ENCODE results near the gene ACOXL.

Gene ACOXL

DNA sequence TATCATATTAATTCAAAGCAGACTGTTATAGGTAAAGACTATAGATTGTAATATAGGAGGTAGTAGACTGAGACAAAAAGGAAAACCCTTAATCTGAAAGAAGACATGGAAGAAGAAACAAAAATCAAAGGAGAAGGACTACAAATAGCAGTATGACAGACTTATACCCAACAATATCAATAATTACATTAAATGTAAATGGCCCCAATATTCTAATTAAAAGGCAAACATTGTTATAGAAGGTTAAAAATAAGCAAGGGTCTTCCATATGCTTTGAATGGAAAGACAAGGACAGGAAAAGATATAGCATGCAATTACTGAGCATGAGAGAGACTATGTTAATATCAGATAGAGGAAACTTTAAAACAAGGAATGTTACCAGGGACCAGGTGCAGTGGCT lies 278.8 kb downstream of the ACOXL start:
- DNase-seq (ENCODE audit: low read depth), result no peak

DNA sequence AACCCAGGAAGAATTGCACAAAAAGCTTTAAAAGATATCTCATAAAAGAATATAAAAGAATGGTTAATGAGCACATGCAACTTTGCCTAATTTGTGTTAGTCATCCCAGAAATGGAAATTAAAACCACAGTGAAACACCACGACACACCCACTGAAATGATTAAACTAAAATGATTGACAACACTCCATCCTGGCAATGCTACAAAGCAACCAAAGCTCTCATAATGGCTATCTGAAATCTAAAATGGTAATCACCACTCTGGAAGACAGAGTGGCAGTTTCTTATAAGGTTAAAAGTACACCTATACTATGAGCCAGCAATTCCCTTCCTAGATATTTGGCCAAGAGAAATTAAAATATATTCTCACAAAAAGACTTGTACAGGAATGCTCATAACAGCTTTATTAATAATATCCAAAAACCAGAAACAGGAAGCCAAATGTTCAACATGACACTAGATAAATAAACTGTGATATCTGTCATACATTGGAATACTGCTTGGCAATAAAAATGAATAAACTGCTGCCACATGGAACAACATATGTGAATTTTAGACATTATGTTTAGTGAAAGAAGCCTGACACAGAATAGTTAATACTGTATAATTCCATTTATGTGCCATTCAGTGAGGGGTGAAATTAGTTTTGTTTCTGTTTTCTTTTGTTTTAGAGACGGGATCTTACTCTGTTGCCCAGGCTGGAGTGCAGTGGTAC lies 283.1 kb downstream of the ACOXL start:
- DNase-seq (ENCODE audit: low read depth), result no peak

DNA sequence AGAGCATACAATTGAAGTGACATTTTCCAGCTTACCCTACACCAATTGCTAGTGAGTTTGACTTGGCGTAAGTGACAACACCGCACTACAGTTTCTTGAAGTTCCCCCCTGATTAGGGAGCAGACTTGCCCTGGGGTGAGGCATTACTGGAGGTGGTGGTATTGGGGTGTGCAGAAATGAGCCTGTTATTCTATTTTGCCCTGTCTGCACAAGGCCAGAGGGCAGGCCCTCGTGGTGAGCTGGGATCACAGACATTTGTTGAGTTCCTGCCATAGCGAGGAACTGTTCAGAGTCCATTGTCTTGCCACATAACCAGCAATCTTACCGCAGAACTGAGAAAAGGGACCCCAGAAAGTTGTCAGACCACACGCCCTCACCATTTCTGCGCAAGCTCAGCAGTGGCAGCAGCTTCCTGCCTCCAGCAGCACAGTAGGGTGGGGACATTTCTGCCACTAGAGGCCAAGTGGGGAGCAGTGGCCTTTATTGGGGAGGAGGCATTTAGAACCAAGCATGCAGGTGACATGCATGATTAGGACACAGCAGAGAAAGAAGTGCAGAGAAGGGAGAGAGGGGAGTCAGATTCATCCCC lies 284.8 kb downstream of the ACOXL start:
- no peak for DNase-seq (ENCODE audit: low read depth)

DNA sequence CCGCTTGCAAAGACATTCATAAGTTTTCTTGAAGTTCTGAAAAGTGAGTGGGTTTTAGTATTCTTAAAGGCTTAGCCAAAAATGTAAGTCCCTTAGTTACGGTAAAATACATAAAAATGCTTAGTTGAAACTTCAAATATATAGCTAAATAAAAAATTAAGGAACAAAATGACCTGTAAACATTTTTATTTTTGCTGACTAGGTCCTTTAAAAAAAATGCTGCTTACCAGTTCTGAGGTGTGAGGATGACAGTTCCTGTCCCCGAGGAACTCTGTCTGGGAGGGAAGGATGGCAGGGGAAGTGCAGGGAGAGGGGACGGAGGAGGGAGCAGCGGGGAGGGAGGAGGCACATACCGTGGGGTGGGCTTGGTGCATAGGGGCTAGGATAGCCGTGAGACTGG lies 285.5 kb downstream of the ACOXL start:
- DNase-seq (ENCODE audit: low read depth), result no peak

DNA sequence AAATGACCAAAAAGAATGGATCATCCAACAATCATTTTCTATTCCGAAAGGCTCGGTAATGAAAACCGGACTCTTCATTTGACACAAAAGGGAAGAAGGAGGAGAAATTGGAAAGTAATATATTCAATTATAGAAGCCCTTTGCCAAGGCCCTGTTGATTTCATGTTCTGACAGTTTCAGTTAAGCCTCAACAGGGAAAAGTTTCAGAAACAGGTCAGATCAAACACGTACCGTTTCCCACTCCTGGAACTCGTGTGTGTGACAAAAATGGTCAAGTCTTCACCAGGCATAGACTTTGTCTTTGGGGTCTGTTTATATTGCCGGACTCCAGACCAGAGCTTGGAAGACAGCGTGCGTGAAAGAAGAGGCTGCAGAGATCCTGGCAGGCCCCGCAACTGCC lies 287.0 kb downstream of the ACOXL start:
- no peak for DNase-seq (ENCODE audit: low read depth)

DNA sequence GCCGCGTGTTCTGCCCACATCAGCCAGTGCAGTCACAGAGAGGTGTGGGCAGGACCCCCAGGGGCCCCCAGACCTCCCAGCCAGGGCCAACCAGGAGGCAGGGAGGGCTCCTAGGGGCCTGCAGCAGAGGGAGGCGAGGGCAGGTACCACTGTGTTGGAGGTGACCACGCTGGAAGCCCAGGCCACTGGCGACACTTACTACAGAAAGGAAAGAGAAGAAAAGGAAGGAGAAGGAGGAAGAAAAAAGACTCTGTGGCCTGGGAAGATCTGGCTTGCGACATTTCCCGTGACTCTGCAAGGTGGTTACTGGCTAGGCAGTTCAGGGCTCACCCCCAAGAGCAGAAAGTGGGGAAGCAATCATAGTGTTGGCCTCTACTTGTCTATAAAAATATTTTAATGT lies 290.3 kb downstream of the ACOXL start:
- no peak for DNase-seq (ENCODE audit: low read depth)

DNA sequence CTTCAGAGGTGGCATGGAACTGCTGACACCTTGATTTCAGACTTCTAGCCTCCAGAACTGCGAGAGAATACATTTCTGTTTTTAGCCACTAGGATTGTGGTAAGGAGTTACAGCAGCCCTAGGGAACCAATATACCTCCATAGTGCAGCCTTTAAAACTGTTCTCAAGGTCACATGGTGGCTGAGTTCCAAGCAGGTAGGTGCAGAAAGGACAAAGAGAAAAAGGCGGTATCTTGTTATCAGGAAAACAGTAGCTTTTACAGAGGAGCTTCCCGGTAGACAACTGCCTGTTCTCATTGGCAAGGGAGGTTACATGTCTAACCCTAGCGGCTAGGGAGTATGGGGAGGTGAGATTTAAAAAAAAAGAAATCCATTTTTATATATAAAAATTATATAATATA lies 292.1 kb downstream of the ACOXL start:
- DNase-seq (ENCODE audit: low read depth), result no peak

DNA sequence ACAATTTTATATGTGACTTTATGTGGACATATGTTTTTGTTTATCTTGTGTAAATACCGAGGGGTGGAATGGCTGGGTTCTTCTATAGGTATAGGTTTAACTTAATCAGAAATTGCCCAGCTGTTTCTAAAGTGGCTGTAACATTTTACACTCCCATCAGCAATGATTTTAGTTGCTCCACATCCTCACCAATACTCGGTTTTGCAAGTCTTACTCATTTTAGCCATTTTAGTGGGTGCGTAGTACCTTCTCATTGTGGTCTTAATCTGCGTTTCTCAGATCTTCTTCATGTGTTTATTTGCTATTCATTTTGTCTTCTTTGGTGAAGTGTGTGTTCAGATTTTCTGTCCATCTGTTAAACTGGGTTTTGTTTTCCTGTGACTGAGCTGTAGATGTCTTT lies 292.9 kb downstream of the ACOXL start:
- DNase-seq (ENCODE audit: low read depth), result no peak

DNA sequence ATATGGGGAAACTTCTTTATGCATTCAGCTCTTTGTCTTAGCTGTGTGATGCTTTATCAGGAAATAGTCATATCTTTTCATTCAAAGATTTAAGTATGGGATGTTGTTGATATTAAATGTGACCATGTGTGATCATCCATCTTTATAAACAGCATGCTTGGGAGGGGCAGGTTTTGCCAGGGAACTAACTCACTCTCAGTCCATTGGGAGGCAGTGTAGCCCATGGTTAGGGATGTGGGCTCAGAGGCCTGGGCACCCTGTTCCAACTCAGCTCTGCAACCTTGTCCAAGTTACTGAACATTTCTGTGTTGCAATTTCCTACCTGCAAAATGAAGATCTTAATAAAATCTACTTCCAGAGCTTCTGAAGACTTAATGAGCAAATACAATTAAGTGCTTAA lies 296.3 kb downstream of the ACOXL start:
- no peak for DNase-seq (ENCODE audit: low read depth)

DNA sequence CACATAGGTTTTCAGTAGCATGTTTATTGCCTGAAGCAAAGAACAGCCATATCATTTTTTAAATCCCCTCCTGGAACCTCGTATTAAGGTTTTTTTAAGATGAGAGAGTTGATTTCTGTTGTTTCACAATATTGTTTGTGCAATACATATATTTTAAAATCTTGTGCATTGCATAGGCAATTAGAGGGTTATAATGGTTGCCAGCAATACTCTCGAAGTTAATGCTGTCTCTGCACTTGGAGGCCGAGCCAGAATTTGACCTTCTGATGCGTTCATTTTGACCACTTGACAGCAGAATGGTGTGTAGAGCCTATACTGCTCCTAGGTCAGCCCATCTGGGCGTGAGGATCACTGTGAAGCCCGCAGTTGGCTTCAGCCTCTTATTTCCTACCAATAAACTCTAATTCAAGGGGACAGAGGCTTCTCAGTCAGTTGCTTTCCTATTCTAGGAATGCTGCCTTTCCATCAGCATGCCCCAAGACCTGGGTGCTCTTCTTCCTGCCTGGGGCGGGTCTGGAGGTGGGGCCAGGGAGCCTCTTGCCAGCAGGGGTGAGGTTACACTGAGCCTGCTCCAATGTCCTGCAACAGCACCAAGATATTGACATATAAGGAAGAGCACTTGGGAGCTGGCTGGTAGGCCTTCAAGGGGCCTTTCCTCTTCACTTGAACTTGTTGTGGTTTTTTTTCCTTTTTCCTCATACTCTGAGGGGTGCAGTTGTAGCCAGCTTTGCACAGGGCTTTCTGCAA lies 297.0 kb downstream of the ACOXL start:
- DNase-seq (ENCODE audit: low read depth), result no peak

DNA sequence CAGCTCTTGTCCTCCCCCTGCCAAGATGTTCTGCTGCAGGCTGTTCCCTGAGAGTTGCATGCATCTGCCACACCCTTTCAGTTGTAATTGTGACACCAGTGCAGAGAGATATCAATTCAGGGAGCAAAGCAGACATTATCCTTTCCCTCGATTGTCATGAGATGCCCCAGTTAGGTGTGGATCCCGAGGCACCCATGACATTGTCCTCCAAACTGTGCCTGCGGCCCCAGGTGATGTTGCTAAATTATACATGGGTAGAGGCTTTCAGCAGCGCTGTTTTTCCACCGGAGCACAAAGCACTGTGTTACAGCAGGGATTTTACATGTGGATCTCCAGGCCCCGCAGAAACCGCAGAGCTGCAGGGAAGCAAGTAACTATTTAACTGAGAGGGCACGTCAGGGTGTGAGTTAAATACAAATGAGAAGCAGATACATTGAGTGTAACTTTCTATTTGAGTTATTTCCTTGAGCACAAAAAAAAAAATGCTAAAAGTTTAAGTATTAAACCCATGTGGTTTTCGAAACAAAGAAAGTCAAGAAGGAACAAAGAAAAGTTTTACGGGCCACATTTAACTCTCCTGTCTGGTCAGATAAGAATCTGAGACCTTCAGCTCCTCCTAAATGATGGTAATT lies 298.0 kb downstream of the ACOXL start:
- DNase-seq (ENCODE audit: low read depth), result no peak

DNA sequence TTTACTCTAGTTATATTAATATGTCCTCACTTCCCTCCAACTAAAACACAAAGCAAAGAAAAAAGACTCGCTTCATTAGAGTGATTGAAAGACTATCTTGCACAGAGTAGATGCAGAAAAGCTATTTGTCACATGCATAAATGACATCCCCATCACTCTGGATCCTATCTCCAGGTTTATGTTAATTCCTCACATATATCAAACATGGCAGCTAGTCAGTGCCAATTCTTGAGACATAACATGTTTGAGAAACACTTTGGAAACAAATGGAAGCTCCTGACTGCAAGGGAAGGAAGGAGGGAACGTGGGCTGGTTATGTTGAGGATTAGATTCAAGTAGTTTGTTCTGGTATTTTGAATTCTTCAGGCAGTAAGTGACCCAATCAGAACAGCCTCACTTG lies 298.6 kb downstream of the ACOXL start:
- no peak for DNase-seq (ENCODE audit: low read depth)

DNA sequence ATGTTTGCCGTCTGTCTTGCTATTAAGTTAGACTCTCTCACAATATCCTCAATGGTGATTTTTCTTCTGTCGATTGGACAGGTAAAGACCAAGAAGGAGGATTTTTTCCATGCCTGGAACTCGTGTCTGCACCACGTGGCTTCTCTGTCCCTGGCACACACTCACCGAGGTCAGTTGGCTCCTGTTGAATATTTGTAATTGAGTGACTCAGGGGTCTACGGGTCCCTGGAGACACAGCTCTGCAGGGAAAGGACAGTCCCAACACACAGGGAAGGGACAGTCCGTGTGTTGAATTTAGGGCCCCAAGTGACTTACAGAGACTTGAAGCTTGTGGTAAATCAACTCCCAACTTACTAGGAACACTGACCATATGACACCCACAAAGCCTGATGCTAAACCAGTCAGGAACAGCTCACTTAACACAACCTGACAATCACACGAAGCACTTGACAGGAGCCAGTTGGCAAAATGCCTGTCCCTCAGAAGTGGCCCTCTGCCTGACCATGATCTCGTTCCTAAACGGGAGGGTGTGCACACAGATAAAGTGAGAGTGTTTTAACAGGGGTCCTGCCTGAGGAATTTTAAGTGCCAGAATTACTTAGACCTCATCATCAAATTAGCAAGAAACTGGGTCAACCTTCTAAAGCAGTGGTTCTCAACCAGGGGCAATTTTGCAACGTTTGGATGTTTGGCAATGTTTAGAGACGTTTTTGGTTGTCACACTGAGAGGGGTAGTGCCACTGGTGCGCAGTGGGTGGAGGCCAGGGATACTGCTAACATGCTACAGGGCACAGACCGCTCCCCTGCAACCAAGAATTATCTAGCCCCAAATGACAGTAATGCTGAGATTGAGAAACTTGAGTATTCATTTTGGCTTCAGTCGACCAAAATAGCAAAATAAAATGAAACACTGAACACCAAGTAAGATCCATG lies 299.4 kb downstream of the ACOXL start:
- DNase-seq (ENCODE audit: low read depth), result no peak

DNA sequence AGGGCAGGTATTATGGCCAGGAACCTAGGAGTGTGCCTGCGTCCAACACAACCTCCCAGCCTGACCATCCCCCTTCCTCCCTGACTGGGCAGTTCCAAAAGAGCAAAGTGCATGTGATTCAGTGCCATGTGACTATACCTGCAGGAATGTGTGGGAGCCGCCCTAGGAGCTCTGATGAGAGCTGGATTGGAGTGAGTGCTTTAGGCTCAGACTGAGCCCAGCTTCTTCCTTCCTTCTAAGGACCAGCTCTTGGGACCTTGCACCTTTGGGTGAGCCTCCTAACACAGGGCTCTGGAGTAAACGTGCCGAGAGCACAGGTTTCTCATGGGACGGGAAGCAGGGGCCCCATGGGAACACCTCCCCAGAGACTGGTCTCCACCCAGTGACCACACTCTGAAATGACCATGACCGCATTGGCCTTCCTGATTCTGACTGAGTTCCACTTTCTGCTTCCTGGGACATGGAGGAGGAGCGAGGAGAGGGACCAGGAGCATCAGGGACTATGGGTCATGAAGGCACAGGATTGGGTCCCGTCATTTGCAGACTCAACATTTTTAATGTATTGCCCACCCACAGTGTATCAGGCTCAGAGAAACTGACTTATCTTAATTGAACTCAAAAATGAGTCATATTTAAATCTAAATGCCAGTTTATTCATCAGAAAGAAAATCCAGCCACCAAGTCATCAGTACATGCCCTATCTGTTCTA lies 300.5 kb downstream of the ACOXL start:
- no peak for DNase-seq (ENCODE audit: low read depth)

DNA sequence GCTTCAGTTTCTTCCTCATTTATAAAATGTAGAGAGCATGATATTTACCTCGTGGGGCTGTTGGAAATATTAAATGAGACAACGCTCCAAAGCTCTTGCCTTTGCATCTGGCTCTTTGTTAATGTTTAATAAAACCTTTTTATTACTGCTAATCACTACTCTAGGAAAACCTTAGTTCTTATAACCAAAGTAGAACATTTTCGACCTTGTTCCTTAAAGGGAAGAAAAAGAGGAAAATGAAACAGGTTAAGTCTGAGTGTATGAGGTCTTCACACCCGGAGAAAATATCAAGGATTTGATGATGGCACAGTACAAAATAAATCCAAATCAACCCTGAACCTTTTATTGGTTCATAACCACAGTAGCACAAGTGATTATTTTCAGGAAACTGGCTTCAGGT lies 301.8 kb downstream of the ACOXL start:
- no peak for DNase-seq (ENCODE audit: low read depth)

DNA sequence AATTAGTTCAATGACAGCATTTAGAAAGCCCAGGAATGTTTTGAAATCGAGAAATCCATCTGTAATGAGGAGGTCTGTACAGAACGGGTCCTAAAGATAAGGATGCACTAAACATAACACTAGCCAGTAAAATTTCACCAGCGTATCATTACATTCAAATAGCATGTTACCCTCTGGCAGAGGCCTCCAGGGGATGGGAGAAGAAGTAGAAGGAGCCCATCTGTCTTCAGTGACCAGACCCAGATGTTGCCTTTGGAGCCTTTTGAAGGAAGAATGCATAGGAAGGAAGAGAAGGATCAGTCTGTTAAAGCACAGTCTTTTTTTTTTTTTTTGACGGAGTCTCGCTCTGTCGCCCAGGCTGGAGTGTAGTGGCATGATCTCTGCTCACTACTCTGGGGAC lies 302.2 kb downstream of the ACOXL start:
- no peak for DNase-seq (ENCODE audit: low read depth)

DNA sequence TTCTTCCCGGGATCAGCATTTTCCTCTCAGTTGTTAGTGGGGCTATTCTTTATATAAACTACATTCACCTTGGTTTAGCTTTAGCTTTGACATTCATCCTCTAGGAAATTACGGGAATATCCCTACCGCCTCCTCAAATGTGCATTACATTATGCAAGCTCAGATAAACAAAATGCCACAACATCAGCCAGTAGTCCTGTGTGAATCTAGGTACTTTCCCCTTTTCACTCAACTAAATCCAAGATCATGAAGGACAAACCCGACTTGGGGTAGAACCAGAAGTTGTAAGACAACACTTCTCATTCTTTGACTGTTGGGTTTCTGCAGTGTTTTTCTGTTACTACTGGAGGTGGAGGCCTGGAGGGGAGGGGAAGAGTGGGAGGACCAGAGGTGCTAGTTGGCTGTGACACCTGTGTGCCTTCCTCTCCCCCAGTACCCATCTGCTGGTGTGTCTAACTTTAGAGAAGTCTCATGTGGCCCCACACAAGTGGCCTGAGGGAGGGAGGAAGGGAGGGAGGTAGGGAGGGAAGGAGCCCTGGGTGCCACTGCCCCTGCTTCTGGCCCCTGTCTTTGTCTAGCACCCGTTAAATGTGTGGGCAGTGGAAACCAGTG lies 303.6 kb downstream of the ACOXL start:
- no peak for DNase-seq (ENCODE audit: low read depth)

DNA sequence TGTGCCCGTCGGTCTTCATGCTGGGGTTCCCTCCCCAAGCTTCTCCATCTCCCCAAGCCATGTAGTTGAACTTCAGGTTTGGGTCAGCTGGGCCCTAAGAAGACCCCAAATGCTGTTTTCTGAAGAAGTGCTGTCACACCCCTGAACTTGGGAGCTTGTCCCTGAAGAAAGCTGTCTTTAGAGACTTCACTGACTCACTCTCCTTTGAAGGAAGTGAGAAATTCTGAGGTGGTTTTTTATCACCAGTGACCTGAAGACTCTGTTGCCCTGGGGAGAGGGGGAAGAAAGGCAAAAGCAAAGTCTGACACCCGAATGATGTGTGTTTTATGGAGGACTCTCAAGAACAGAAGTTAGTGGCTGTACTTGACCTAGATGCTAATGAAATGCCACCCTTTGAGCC lies 304.8 kb downstream of the ACOXL start:
- DNase-seq (ENCODE audit: low read depth), result no peak

DNA sequence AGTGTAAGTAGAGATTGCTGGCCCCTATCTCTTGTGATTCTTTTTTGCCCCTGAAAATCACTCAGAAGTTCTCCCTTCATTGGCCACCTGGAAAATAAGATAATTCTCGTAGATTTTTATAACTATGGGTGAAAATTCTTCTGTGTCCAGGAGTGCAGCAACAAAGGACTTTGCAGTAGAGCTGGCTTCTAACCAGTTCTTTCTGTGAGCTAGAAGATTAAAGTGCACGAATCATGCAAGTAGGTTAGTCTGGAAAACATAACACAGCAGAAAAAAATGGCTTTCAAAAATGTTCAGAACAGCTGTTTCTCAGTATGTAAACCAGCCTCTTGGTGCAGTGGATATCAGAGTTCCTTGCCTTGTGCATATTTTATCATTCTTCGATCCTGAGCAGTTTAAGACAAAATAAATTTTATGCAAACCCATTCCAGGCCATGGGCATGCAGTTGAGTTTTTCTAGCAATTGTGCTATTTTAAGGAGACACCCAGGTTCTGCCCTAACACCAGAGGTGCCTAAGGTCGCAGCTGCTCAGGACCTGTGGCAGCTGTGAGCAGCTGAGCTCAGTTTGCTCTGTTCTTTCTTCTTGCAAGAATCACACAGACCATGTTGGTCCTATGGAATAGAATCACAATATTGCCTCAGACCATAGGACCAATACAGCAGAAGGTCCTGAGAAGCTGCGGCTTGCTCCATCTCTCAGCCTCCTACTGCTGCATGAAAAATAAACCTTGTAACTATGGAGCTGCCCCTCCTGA lies 307.4 kb downstream of the ACOXL start:
- DNase-seq (ENCODE audit: low read depth), result no peak

All from fibroblast of the conjunctiva (primary cell).